Stomach smooth muscle (tissue), 2 donors: Measurements from ENCODE around the gene MBTPS1.

Source experiments
- H3K27ac ChIP-seq: one replicate; pipeline ENCODE4 v1.7.0; 2013; ENCODE audit warnings: mild to moderate bottlenecking, low read length, inconsistent platforms
- H3K27me3 ChIP-seq, 2 donors: one replicate each; pipeline ENCODE4 v1.7.0; 2013; ENCODE audit warnings: low read length in 2 of 2; ENCODE audit not compliant: insufficient read depth in 2 of 2, control insufficient read depth in 1 of 2
- H3K36me3 ChIP-seq, 2 donors: one replicate each; pipeline ENCODE4 v1.7.0; 2013; ENCODE audit warnings: low read length in 2 of 2; ENCODE audit not compliant: control insufficient read depth in 2 of 2, insufficient read depth in 2 of 2
- H3K4me1 ChIP-seq: one replicate; pipeline ENCODE4 v1.7.0; 2013; ENCODE audit warnings: low read length; ENCODE audit not compliant: control insufficient read depth, insufficient read depth
- H3K4me3 ChIP-seq, 2 donors: one replicate each; pipeline ENCODE4 v1.7.0; 2013; ENCODE audit warnings: low read length in 2 of 2
- H3K9ac ChIP-seq, 2 donors: one replicate each; pipeline ENCODE4 v1.7.0; 2013; ENCODE audit warnings: low read length in 2 of 2, mild to moderate bottlenecking in 1 of 2
- H3K9me3 ChIP-seq, 2 donors: one replicate each; pipeline ENCODE4 v1.7.0; 2013; ENCODE audit warnings: low read length in 2 of 2; ENCODE audit not compliant: control insufficient read depth in 2 of 2
- donor health status: healthy.
- donor health status: Pancreatic carcinoma.

Gene MBTPS1

DNA sequence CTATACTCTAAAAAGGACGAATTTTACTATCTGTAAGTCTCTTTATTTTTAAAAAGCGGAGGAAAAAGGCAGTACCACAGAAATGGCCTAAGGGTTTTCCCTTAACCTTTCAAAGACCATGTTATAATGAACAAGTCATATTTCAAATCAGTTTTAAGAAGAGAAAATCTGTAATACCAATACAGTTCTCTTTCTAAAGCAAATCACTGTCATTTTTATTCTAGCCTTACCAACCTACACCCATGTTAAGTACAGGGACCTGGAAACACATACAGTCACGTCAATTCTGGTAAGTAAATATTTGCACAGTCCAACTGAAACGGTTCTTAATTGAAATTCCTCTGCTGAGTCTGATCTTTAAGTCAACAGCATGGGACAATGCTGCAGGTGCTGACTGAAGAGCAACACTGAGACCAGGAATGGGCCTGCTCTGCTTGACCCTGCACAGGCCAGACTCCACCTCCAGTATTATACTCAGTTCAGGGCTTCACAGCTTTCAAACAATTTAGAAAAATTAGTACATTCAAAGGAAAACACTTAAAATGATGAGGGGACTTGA is 20.2 kb downstream of the MBTPS1 start:
- no peaks in the 10 kb centered on the region for H3K4me1 ChIP-seq
- no peak overlapping the region for H3K4me3 ChIP-seq
- H3K27ac ChIP-seq, result no peak overlapping the region
- H3K9me3 ChIP-seq, result no peaks in the 10 kb centered on the region
- H3K27me3 ChIP-seq, result no peaks in the 10 kb centered on the region
- H3K36me3 ChIP-seq, result peaks cover 49 to 54% of the 10 kb centered on the region in 2 donors
- no peak overlapping the region for H3K9ac ChIP-seq

DNA sequence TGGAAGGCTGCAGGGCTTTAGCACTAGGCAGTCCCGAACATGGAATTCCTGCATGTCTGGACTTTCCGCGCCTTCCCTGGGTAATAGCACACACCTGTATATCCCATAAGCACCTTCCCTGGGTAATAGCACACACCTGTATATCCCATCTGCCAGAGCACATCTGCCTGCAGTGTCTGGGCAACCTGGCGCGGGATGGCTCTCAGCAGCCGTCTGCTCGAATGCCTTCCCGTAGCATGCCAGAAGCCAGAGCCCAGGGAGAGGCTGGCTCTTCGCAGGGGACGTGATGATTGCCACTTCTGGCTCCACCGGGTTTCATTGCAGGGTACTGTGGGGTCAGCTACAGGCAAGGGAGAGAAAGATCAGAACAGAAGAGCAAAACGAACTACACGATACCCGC is 21.3 kb downstream of the MBTPS1 start:
- Histone ChIP-seq H3K4me3 (no peak overlapping the region), H3K27ac (no peak overlapping the region), H3K9me3 (no peaks in the 10 kb centered on the region), H3K9ac (no peak overlapping the region), H3K4me1 (no peaks in the 10 kb centered on the region), H3K36me3 (peaks cover 54 to 61% of the 10 kb centered on the region in 2 donors), H3K27me3 (no peaks in the 10 kb centered on the region)

DNA sequence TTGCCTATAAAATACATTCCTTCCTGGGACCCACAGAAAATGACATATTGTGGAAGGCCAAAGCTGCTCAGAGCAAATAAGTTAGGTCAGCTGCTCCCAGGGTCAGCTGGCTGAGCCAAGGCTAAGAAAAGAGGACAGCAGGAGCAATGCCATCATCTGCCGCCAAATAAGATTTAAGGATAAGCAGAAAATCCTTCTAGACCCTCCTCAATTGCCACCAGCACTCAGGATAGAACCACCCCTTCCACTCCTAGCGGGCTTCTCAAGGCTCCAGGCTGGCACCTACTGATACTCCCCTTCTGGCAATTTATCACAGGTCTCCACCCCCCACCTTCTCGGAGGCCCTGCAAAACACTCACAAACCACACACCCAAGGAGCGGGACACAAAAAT is 22.9 kb downstream of the MBTPS1 start:
- H3K9me3 ChIP-seq, result no peaks in the 10 kb centered on the region
- H3K4me3 ChIP-seq, result no peak overlapping the region
- H3K9ac ChIP-seq, result no peak overlapping the region
- no peaks in the 10 kb centered on the region for H3K4me1 ChIP-seq
- H3K27me3 ChIP-seq, result no peaks in the 10 kb centered on the region
- H3K27ac ChIP-seq, result no peak overlapping the region
- H3K36me3 ChIP-seq, result peaks cover 64 to 76% of the 10 kb centered on the region in 2 donors

DNA sequence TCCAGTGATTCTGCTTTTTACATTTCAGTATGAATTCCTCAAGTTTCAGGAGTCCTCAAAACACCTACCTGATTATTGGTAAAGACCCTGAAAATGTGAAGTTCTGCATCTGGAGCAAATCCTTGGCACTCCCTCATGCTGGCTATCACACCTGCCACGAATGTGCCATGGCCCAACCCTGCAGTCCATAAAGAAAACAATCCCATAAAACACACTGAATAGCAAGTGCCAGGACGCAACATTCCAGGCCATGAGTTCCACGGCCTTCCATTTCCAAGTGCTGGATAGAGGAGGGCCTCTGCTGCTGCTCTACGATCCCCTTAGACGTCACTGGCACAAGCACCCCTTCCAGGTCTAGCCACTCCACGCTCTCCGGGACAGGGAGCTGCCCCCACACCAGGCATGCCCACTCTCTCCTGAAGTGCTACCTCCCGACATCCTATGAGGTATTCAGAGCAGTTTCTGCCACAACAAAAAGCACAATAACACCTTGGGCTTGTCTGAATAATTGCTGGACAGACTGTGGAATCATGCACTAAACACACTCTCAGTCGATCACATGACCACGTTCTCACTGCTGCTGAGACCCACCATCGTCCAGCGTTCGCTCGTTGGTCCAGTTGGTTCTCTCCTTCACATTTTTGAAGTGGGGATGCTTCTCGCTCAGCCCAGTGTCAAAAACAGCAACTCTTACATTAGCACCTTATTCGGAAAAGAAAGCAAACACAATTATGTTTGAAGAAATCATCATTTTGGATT is 23.4 kb downstream of the MBTPS1 start:
- Histone ChIP-seq H3K27ac (no peak overlapping the region), H3K9me3 (no peaks in the 10 kb centered on the region), H3K27me3 (no peaks in the 10 kb centered on the region), H3K36me3 (peaks cover 70 to 82% of the 10 kb centered on the region in 2 donors), H3K4me3 (no peak overlapping the region), H3K4me1 (no peaks in the 10 kb centered on the region), H3K9ac (no peak overlapping the region)

DNA sequence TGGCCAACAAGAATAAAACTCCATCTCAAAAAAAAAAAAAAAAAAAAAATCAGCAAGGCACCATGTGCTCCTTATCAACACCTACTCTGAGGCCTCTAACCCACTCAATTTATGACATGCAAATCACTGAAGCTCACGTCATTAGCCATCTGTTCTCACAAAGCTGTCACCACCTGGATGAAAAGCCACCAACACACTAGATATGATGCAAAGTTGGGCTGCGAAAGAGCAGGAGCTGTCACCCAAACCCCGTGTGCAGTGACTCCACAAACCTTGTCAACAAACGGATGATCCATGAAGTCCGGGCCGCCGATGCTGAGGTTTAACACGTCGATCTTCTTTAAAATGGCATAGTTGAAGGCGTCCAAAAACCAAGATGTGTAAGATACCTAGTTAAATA is 25.3 kb downstream of the MBTPS1 start:
- H3K9me3 ChIP-seq, result no peaks in the 10 kb centered on the region
- H3K27ac ChIP-seq, result no peak overlapping the region
- H3K36me3 ChIP-seq, result peaks cover 77 to 89% of the 10 kb centered on the region in 2 donors
- no peak overlapping the region for H3K9ac ChIP-seq
- no peaks in the 10 kb centered on the region for H3K4me1 ChIP-seq
- H3K4me3 ChIP-seq, result no peak overlapping the region
- H3K27me3 ChIP-seq, result no peaks in the 10 kb centered on the region

DNA sequence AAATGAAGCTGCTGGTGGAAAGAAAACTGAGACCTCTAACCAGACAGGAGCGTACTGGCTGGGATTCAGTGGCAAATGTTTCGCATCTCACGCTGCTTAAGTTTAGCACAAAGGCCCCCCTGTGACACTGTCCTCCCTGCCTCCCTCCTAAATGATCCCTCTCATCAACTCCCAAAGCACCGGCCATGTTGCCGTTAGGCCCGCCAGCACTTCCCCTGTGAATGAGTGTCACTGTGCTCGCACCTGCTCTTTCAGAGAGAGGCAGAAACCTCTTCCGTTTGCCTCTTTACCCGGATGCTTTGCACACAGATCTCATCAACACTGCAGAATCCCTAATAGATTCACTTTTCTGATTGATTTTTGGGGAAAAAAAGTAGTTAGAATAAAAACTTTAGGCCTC is 26.5 kb downstream of the MBTPS1 start:
- Histone ChIP-seq H3K4me3 (no peak overlapping the region), H3K27me3 (no peaks in the 10 kb centered on the region), H3K4me1 (no peaks in the 10 kb centered on the region), H3K9ac (no peak overlapping the region), H3K9me3 (no peaks in the 10 kb centered on the region), H3K27ac (no peak overlapping the region), H3K36me3 (peaks cover 79 to 88% of the 10 kb centered on the region in 2 donors)

DNA sequence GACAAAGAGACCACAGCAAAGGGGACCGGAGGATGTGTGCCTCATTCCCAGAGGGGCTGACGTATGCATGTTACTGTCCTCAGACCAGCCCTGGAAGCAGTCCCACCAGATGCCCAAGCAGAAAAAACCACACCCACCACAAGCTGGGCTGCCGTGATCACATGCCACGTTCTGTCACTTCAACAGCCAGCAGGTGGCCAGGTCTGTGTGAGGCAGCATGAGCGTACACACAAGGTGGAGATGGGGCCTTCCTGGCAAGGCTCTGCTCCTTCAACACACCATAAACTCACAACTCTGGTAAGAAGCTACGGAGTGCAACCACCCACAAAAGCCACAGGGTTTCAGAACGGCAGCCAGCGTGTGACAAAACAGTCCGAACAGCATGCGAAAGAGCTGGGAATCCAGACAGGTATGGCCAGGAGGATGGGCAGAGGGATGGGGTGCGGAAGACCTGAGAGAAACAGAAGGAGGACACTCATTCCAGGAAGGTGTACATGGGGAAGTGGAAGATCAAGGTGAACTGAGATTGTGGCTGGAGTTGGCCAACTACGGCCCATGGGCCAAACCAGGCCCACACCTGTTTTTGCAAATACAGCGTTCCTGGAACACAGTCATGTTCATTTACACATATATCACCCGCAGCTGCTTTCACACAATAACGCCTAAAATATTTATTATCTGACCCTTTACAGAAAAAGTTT is 27.9 kb downstream of the MBTPS1 start:
- Histone ChIP-seq H3K36me3 (peaks cover 71 to 80% of the 10 kb centered on the region in 2 donors), H3K27ac (no peak overlapping the region), H3K4me1 (no peaks in the 10 kb centered on the region)

DNA sequence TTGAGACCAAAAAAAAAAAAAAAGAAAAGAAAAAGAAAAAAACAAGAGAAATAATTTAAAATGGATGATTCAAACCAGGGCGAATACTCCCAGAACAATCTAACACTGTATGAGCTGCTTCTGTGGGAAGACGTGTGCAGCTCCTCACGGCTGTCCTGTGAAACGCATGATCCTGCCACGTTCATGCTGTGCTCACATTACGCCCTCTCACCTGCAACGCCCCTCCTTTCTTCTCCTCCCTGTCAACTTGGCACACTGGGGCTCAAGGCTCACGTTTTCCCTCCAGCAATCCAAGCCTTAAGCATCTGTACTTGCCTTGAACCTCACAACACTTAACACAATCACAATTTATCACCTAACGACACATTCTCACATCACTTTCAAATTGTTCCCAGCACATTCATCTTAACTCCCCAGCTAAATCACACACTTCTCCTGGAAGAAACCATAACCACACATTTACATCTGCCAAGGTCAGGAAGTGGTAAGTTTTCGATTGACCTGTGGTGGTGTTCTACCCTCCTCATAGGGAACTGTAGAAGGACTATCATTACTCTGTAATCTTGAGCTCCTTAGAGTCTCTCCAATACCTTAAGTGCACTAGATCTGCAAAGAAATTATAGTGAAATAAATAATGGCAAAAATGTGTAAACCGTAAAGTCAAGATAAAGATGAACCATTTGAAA is 29.1 kb downstream of the MBTPS1 start:
- Histone ChIP-seq H3K9ac (no peak overlapping the region), H3K27me3 (no peaks in the 10 kb centered on the region), H3K4me1 (no peaks in the 10 kb centered on the region), H3K27ac (no peak overlapping the region), H3K4me3 (no peak overlapping the region), H3K9me3 (no peaks in the 10 kb centered on the region), H3K36me3 (peaks cover 62 to 73% of the 10 kb centered on the region in 2 donors)

More for the DNA sequence above, 27.9 kb downstream of the MBTPS1 start:
- no peak overlapping the region for H3K9ac ChIP-seq
- H3K4me3 ChIP-seq, result no peak overlapping the region
- H3K9me3 ChIP-seq, result no peaks in the 10 kb centered on the region
- no peaks in the 10 kb centered on the region for H3K27me3 ChIP-seq

DNA sequence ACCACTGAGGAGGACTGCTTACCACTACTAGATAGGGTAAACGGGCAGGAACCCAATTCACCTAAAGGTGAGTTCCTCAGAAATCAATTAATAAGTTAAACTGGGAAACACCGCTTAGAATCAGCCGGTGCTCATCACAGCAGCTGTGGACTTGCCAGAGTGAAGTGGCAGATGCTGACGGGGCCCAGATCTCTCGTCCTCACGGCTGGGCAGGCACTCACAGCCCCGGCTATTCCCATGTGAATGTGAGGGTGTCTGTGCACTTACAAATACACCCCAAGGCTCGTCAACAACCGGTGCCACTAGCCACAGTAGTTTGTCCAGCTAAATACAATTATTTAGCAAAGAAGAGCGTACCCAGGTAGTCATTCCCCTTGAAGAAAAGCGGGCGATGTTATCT is 29.7 kb downstream of the MBTPS1 start:
- Histone ChIP-seq H3K27me3 (no peaks in the 10 kb centered on the region), H3K4me1 (no peaks in the 10 kb centered on the region), H3K27ac (no peak overlapping the region), H3K36me3 (peaks cover 61 to 73% of the 10 kb centered on the region in 2 donors), H3K4me3 (no peak overlapping the region), H3K9ac (no peak overlapping the region), H3K9me3 (no peaks in the 10 kb centered on the region)

DNA sequence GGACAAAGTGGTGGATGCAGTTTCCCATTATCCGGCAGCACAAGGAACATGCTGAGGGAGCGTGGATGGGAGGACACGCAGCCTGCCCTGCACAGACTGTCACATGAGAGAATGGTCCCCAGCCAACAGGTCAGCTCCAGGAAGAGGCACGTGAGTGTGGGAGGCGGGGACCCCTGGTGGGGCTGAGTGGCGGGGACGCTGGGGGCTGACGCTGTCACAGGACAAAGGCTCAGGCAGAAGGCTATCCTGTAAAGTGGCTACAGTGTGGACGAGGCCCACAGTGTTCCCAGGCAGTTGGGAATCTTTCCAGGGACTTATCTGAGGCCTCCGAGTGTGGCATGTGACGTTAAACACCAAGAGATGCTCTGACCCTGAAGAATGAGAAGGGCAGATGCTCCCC is 30.4 kb downstream of the MBTPS1 start:
- Histone ChIP-seq H3K36me3 (peaks cover 60 to 72% of the 10 kb centered on the region in 2 donors), H3K27me3 (no peaks in the 10 kb centered on the region), H3K4me1 (no peaks in the 10 kb centered on the region), H3K4me3 (no peak overlapping the region), H3K27ac (no peak overlapping the region), H3K9me3 (no peaks in the 10 kb centered on the region), H3K9ac (no peak overlapping the region)
